ENCODE measurements around the gene UBE2J2.

DNA sequence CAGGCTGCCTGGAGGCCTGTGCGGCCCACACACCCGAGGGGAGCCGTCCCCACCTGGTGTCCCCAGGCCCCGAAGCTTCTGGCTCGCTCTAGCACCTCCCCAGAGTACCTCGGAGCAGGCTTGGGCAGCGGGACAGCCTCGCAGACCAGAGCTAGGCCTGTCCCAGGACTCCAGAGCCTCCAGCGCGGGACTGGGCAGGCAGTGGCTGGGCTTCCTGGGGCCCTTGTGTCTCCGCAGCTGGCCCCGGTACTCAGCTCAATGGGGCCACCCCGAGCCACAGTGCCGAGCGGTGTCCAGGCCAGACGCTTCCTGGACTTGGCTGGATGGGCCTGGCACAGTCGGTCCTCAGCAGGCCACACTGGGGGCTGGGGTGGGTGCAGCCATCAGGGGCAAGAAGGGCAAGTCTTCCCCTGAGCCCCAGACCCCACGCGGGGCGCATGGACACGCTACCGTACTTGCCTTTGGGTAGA lies 11.5 kb upstream of the UBE2J2 start:
- TF ChIP-seq POLR2AphosphoS5 (IDR thresholded peaks at IDR 0.05; ENCODE audit: low read depth, low read length) (no peak), SIN3A (IDR thresholded peaks at IDR 0.05; ENCODE audit: borderline replicate concordance, low read depth, low read length) (no peak), MXI1 (IDR thresholded peaks at IDR 0.05; ENCODE audit: low read depth, low read length) (no peak)
- TF ChIP-seq, protein P1, sequence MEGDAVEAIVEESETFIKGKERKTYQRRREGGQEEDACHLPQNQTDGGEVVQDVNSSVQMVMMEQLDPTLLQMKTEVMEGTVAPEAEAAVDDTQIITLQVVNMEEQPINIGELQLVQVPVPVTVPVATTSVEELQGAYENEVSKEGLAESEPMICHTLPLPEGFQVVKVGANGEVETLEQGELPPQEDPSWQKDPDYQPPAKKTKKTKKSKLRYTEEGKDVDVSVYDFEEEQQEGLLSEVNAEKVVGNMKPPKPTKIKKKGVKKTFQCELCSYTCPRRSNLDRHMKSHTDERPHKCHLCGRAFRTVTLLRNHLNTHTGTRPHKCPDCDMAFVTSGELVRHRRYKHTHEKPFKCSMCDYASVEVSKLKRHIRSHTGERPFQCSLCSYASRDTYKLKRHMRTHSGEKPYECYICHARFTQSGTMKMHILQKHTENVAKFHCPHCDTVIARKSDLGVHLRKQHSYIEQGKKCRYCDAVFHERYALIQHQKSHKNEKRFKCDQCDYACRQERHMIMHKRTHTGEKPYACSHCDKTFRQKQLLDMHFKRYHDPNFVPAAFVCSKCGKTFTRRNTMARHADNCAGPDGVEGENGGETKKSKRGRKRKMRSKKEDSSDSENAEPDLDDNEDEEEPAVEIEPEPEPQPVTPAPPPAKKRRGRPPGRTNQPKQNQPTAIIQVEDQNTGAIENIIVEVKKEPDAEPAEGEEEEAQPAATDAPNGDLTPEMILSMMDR (IDR thresholded peaks at IDR 0.05) = no peak
- TF ChIP-seq, protein P2, sequence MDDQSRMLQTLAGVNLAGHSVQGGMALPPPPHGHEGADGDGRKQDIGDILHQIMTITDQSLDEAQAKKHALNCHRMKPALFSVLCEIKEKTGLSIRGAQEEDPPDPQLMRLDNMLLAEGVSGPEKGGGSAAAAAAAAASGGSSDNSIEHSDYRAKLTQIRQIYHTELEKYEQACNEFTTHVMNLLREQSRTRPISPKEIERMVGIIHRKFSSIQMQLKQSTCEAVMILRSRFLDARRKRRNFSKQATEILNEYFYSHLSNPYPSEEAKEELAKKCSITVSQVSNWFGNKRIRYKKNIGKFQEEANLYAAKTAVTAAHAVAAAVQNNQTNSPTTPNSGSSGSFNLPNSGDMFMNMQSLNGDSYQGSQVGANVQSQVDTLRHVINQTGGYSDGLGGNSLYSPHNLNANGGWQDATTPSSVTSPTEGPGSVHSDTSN (IDR thresholded peaks at IDR 0.05) = no peak

Measured in SK-N-SH (cell line).